PC-9 (cell line): ENCODE measurements around the gene SPDYC. TPM values are rescaled to one million over a fixed set of nuclear protein-coding genes. Genes with fewer than 3 reads are reported as not detected.
A peak's percentile ranks its signal among the peaks of the same experiment; 100 is the strongest.

ENCODE experiments used
- BruUV-seq: library from RNA; stranded (reverse); fragments of 400-500 nt; replicated peaks from 2 replicates; lab custom pipeline; 2021; lab: Mats Ljungman, UMichigan
- CTCF ChIA-PET: fragments of 300-600 bp; sonication (Branson Sonifier 250); formaldehyde crosslinking; loops from one replicate; lab custom pipeline; 2022; ENCODE audit warnings: antibody characterized with exemption; lab: Charles Lee
- POLR2A ChIA-PET: fragments of 300-600 bp; sonication (Branson Sonifier 250); formaldehyde crosslinking; loops from one replicate; lab custom pipeline; 2022; ENCODE audit warnings: antibody characterized with exemption; ENCODE audit not compliant: unreplicated experiment; lab: Charles Lee
- DNase-seq, 2 experiments: peaks; one replicate each; pipeline versions ENCODE4 v3.0.0 to v3.0.0-alpha.2; 2015 to 2022; ENCODE audit warnings: mixed read lengths in 1 of 2
- H2AFZ ChIP-seq: fragments of 200-600 bp; sonication (generic); 2 replicates; pipeline ENCODE4 v1.8.1; 2017; ENCODE audit warnings: antibody characterized with exemption
- H3F3A ChIP-seq: fragments of 200-600 bp; sonication (generic); 2 replicates; pipeline ENCODE4 v1.8.1; 2017; ENCODE audit warnings: antibody characterized with exemption, mild to moderate bottlenecking, low read depth; ENCODE audit not compliant: insufficient read depth
- H3K27ac ChIP-seq: fragments of 200-600 bp; sonication (generic); 2 replicates; pipeline ENCODE4 v1.6.1; 2016; ENCODE audit warnings: mixed run types
- H3K27me3 ChIP-seq: fragments of 200-600 bp; sonication (generic); 2 replicates; pipeline ENCODE4 v1.6.1; 2016; ENCODE audit warnings: low read depth, mixed run types; ENCODE audit not compliant: insufficient read depth
- H3K36me3 ChIP-seq: fragments of 200-600 bp; sonication (generic); 2 replicates; pipeline ENCODE4 v1.6.1; 2016; ENCODE audit warnings: low read depth, mixed run types
- H3K4me1 ChIP-seq: fragments of 200-600 bp; sonication (generic); replicated peaks from 2 replicates; pipeline ENCODE4 v1.6.1; 2016; ENCODE audit warnings: mixed run types; ENCODE audit not compliant: insufficient read depth
- H3K4me2 ChIP-seq: fragments of 200-600 bp; sonication (generic); 2 replicates; pipeline ENCODE4 v1.6.1; 2017; ENCODE audit warnings: mixed run types
- H3K4me3 ChIP-seq: fragments of 200-600 bp; sonication (generic); 2 replicates; pipeline ENCODE4 v1.6.1; 2016; ENCODE audit warnings: mixed run types
- H3K79me2 ChIP-seq: fragments of 200-600 bp; sonication (generic); 2 replicates; pipeline ENCODE4 v1.6.1; 2017; ENCODE audit warnings: low read depth, mixed run types
- H3K9me2 ChIP-seq: fragments of 200-600 bp; sonication (generic); 2 replicates; pipeline ENCODE4 v1.8.1; 2017; ENCODE audit warnings: mild to moderate bottlenecking; ENCODE audit not compliant: insufficient read depth
- H3K9me3 ChIP-seq: fragments of 200-600 bp; sonication (generic); 2 replicates; pipeline ENCODE4 v1.8.1; 2016; ENCODE audit warnings: low read depth; ENCODE audit not compliant: insufficient read depth
- H4K20me1 ChIP-seq: fragments of 200-600 bp; sonication (generic); 2 replicates; pipeline ENCODE4 v1.8.1; 2017; ENCODE audit not compliant: insufficient read depth
- EZH2 ChIP-seq: fragments of 200-600 bp; sonication (generic); IDR thresholded peaks from 2 replicates; pipeline ENCODE4 v1.8.0; 2017; ENCODE audit warnings: antibody characterized with exemption, low read depth
- intact Hi-C: fragments of 100-400 bp; cut with micrococcal nuclease; formaldehyde crosslinking; loops from one replicate; pipeline ENCODE4 v1.10.0; 2022; ENCODE audit not compliant: unreplicated experiment
- total RNA-seq: library from RNA; stranded (reverse); gene quantifications from 2 replicates; pipeline ENCODE4 v1.2.3, GENCODE V29; 2021
- TF ChIP-seq, protein P1 (sequence below): fragments of 200-600 bp; sonication (generic); conservative IDR thresholded peaks from 2 replicates; pipeline ENCODE4 v1.6.1; 2017; ENCODE audit warnings: mixed run types, antibody characterized with exemption, mild to moderate bottlenecking, moderate library complexity

The SPDYC gene
- total RNA-seq, 1 experiment from 2014 or later: not detected

DNA sequence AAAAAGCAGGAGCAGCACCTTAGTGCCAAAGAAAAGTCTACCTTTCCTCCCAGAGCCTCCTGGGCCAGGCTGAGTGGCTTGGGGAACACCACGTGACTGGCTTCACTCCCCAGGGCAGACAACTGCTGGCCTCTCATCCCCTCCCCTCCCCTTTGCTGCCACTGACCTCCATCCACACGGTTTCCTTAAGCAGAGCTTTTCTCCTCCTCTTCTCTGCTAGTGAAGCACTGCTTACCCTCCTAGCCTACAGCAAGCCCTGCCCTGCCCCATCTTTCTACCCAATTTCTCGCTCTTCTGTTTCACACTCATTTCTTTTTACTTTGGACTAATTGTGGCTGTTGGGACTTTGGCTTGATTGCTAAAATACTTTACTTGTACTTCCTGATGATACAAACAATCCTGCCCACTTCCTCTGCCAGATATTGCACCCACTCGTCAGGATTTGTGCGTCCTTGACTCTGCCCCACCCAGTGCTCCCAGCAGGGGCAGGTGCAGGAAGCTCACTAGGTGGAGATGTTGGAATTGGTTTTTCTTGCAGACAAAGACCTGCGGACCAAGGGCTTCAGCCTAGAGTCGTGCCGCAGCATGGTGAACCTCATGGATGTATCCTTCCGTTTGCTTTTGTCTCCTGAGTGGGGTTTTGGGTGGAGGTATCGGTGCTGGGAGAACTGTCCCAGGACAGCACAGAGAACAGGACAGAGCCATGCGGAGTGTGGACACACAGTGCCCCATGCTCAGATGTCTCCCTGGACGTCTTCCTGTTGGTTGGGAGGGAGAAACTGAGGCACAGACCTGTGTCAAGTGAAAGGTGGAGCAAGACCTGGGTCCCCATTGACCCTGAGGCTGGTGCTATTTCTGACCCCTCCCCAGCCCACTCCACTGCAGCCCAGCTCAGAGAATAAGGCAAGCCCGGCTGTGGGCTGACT, 39.0 kb downstream of the SPDYC start:
- DNase-seq: peak; percentile 45 to 58
- peak overlapping the region; percentile 39; the same call in 1 of the 2 replicates for H3K4me3 ChIP-seq
- H3F3A ChIP-seq: peaks cover 80% of the 10 kb centered on the region
- intact Hi-C loops: loop anchor here (1.0 to 2.0 kb wide), 2 partner anchors 28 to 106 kb away; partner anchors contain the start of genes CAPN1 and CDC42EP2
- H3K27ac ChIP-seq: peak overlapping the region; percentile 72
- no peak overlapping the region for H2AFZ ChIP-seq
- no peaks in the 10 kb centered on the region for H3K9me3 ChIP-seq
- peaks cover 94% of the 10 kb centered on the region for H3K4me1 ChIP-seq
- TSS peak; percentile 90 for BruUV-seq
- H3K27me3 ChIP-seq: no peaks in the 10 kb centered on the region
- H3K4me2 ChIP-seq: peak overlapping the region; percentile 74
- CTCF ChIA-PET: interaction anchor here (0.6 to 0.9 kb wide), 3 partner anchors 97 to 414 kb away, joined by 3 to 5 read pairs (median 3); partner anchors contain the start of gene TM7SF2
- H3K36me3 ChIP-seq: peaks cover 32% of the 10 kb centered on the region
- H3K9me2 ChIP-seq: no peaks in the 10 kb centered on the region
- POLR2A ChIA-PET: interaction anchor here (0.6 to 1.0 kb wide), 4 partner anchors 53 to 362 kb away, joined by 3 to 4 read pairs (median 4); partner anchors contain the start of gene POLA2
- no peaks in the 10 kb centered on the region for H4K20me1 ChIP-seq
- TF ChIP-seq EZH2: no peak
- TF ChIP-seq, protein P1, sequence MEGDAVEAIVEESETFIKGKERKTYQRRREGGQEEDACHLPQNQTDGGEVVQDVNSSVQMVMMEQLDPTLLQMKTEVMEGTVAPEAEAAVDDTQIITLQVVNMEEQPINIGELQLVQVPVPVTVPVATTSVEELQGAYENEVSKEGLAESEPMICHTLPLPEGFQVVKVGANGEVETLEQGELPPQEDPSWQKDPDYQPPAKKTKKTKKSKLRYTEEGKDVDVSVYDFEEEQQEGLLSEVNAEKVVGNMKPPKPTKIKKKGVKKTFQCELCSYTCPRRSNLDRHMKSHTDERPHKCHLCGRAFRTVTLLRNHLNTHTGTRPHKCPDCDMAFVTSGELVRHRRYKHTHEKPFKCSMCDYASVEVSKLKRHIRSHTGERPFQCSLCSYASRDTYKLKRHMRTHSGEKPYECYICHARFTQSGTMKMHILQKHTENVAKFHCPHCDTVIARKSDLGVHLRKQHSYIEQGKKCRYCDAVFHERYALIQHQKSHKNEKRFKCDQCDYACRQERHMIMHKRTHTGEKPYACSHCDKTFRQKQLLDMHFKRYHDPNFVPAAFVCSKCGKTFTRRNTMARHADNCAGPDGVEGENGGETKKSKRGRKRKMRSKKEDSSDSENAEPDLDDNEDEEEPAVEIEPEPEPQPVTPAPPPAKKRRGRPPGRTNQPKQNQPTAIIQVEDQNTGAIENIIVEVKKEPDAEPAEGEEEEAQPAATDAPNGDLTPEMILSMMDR: no peak
- H3K79me2 ChIP-seq: peaks cover 26% of the 10 kb centered on the region

DNA sequence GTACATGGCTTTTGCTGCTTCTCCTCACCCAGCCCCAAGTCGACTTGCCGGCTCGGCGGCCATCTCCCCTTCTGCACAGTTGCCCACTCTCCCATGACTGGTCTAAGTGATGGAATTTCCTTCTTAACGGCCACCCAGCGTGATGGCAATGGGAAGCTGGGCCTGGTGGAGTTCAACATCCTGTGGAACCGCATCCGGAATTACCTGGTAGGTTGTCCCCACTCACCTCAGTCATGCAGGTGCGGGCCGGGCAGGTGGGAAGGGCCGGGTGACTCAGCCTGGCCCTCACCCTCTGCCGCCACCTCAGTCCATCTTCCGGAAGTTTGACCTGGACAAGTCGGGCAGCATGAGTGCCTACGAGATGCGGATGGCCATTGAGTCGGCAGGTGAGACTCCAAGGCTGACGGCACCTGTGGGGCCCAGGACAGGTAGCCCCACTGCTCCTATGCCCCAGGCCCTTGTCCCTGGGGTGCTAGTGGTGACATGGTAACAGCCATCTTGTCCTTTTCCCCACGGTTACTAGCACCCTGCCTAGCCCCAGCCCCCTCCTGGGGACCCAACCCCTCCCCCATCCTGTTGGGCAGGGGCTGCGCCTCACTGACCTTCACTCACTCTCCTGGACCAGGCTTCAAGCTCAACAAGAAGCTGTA, 39.8 kb downstream of the SPDYC start:
- Histone ChIP-seq H3K9me2 (no peaks in the 10 kb centered on the region), H3K27me3 (no peaks in the 10 kb centered on the region), H4K20me1 (no peaks in the 10 kb centered on the region), H3K27ac (peak overlapping the region; percentile 72), H3K79me2 (peaks cover 34% of the 10 kb centered on the region), H3K9me3 (no peaks in the 10 kb centered on the region), H2AFZ (no peak overlapping the region), H3K4me1 (peaks cover 88% of the 10 kb centered on the region), H3F3A (peaks cover 88% of the 10 kb centered on the region), H3K4me3 (peak overlapping the region; percentile 46), H3K36me3 (peaks cover 32% of the 10 kb centered on the region), H3K4me2 (peak overlapping the region; percentile 74)
- peak; percentile 92 to 93 for DNase-seq
- no TSS peak for BruUV-seq
- CTCF ChIA-PET: interaction anchor here (0.7 kb wide), 1 partner anchor 415 kb away, joined by 5 read pairs; no protein-coding TSS in a partner anchor
- intact Hi-C loops: loop anchor here (1.0 to 2.0 kb wide), 2 partner anchors 29 to 105 kb away; partner anchors contain the start of genes CAPN1 and CDC42EP2
- POLR2A ChIA-PET: interaction anchor here (0.5 to 1.0 kb wide), 4 partner anchors 52 to 125 kb away, joined by 3 to 12 read pairs (median 4); partner anchors contain the start of gene POLA2
- TF ChIP-seq, protein P1: no peak
- no peak for TF ChIP-seq EZH2

DNA sequence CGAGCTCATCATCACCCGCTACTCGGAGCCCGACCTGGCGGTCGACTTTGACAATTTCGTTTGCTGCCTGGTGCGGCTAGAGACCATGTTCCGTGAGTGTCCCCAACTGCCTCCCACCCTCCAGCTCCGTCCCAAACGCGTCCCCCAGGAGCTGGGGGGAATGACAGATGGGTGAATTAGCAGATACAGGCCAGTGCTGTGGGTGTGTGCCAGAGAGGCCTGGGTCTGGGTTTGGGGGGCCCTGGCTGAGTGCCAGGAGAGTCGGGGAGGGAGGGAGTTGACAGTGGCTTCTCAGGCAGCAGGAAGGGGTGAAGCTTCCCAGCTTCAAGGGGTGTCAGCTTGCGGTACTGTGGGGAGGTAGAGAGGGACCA, 40.3 kb downstream of the SPDYC start:
- Histone ChIP-seq H3K27me3 (no peaks in the 10 kb centered on the region), H3K36me3 (peaks cover 32% of the 10 kb centered on the region), H2AFZ (no peak overlapping the region), H3K79me2 (peaks cover 39% of the 10 kb centered on the region), H3K9me3 (no peaks in the 10 kb centered on the region), H3K9me2 (no peaks in the 10 kb centered on the region), H4K20me1 (no peaks in the 10 kb centered on the region), H3F3A (peaks cover 84% of the 10 kb centered on the region), H3K4me2 (peak overlapping the region; percentile 74), H3K27ac (peak overlapping the region; percentile 72), H3K4me3 (peak overlapping the region; percentile 46), H3K4me1 (peaks cover 84% of the 10 kb centered on the region)
- no TSS peak for BruUV-seq
- DNase-seq: no peak
- intact Hi-C loops: no loop called here
- TF ChIP-seq, protein P1: no peak
- no peak for TF ChIP-seq EZH2
- ChIA-PET POLR2A (interaction anchor here (0.5 kb wide), 1 partner anchor 65 kb away, joined by 12 read pairs; no protein-coding TSS in a partner anchor), CTCF (no interaction called here)
